ENCODE data around the gene PPIG. TPM values are rescaled to one million over a fixed set of nuclear protein-coding genes. Genes with fewer than 3 reads are reported as not detected.

The PPIG gene
- total RNA-seq, 4 donors from 2014 or later, result 30.2 to 32.5 (median 30.7) TPM

DNA sequence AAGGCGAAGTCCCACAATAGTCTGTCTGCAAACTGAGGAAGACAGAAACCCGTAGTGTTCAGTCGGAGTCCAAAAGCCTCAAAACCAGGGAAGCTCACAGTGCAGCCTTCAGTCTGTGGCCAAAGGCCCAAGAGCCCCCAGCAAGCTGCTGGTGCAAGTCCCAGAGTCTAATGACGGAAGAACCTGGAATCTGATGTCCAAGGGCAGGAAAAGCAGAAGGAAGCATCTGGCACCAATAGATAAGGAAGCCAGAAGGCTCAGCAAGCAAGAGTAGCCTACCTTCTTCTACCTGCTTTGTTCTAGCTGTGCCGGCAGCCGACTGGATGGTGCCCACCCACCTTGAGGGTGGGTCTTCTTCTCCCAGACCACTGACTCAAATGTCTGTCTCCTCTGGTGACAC is 88.3 kb downstream of the PPIG start:
- TF ChIP-seq, protein P1, sequence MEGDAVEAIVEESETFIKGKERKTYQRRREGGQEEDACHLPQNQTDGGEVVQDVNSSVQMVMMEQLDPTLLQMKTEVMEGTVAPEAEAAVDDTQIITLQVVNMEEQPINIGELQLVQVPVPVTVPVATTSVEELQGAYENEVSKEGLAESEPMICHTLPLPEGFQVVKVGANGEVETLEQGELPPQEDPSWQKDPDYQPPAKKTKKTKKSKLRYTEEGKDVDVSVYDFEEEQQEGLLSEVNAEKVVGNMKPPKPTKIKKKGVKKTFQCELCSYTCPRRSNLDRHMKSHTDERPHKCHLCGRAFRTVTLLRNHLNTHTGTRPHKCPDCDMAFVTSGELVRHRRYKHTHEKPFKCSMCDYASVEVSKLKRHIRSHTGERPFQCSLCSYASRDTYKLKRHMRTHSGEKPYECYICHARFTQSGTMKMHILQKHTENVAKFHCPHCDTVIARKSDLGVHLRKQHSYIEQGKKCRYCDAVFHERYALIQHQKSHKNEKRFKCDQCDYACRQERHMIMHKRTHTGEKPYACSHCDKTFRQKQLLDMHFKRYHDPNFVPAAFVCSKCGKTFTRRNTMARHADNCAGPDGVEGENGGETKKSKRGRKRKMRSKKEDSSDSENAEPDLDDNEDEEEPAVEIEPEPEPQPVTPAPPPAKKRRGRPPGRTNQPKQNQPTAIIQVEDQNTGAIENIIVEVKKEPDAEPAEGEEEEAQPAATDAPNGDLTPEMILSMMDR (IDR thresholded peaks at IDR 0.05), result no peak
- no peak for ATAC-seq (ENCODE audit: low FRiP score)
- no peak for DNase-seq (ENCODE audit: low spot score)

DNA sequence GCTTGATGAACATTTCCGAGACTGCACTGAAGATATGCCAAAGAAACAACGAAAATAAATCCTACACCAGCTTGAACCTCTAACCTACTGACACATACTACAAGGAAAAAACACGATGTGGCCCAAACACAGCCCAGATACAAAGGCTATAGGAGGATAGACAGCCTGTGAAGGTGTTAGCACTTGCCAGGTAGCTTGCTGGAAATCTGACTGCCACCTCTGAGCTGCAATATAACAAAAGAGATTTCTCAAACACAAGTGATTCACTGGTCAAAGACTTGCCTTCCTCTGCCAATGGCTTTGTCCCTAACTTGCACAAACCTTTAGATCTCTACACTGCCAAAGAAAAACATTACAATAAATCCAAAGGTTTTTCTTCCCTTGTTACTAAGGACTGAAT is 89.0 kb downstream of the PPIG start:
- TF ChIP-seq, protein P1 (IDR thresholded peaks at IDR 0.05), result no peak
- ATAC-seq (ENCODE audit: low FRiP score) (no peak), DNase-seq (ENCODE audit: low spot score) (no peak)

GRCh38 chr2:169673921-169674320 is 89.8 kb downstream of the PPIG start:
- TF ChIP-seq, protein P1 (IDR thresholded peaks at IDR 0.05), result no peak
- no peak for ATAC-seq (ENCODE audit: low FRiP score)
- no peak for DNase-seq (ENCODE audit: low spot score)

DNA sequence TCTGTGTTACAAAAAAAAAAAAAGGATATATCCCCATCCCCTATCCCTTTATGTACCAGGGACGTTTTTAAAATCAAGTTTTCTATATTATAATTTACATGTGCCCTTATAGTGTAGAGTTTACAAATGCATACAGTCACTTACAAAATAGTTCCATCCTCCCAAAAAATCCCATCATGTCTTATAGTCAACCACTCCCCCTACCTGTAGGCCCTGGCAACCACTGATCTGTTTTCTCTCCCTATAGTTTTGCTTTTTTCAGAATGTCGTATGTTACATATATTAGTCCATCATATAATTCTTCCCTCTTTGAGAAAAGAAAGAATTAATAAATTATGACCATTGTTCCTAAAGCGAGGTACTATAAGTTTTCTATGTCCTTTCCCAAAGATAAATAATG is 92.2 kb downstream of the PPIG start:
- DNase-seq (ENCODE audit: low spot score), result no peak
- no peak for ATAC-seq (ENCODE audit: low FRiP score)
- TF ChIP-seq, protein P1 (IDR thresholded peaks at IDR 0.05), result no peak

DNA sequence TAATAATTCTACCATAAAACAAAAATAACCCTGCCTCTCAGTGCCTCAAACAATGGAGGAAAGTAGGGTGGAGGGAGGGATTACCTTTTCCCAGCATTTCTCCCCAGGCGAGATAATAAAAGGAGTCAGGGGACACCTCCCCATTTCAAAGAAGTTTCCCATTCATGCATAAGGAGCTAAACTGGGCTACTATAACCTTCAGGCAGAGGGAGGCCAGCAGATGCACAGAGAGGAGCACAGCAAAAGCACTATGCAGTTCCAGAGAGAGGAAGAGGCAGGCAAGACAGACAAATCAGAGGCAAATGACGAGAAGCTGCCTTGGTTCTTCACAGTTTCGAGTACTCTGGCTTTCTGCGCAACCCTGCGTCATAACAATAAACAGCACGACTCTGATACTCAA is 92.7 kb downstream of the PPIG start:
- ATAC-seq (ENCODE audit: low FRiP score) (no peak), DNase-seq (ENCODE audit: low spot score) (no peak)

GRCh38 chr2:169683054-169683424 is 98.9 kb downstream of the PPIG start:
- TF ChIP-seq, protein P1 (IDR thresholded peaks at IDR 0.05), result no peak
- no peak for ATAC-seq (ENCODE audit: low FRiP score)
- no peak for DNase-seq (ENCODE audit: low spot score)

More for the DNA sequence above, 92.7 kb downstream of the PPIG start:
- TF ChIP-seq, protein P1 (IDR thresholded peaks at IDR 0.05), result no peak

- DNase-seq (ENCODE audit: low spot score) (no peak), ATAC-seq (ENCODE audit: low FRiP score) (no peak)
- TF ChIP-seq, protein P1 (IDR thresholded peaks at IDR 0.05), result no peak
These were observed 99.4 kb downstream of the PPIG start for GRCh38 chr2:169683425-169684134.

All from omental fat pad (tissue), 4 donors.